C4-2B (cell line): Measurements from ENCODE around the gene MYL10.

Experiments
- ZFX ChIP-seq: fragments of 450-650 bp; IDR thresholded peaks from 2 replicates; pipeline ENCODE4 v1.6.1; 2017
- TF ChIP-seq, protein P1 (sequence below): fragments of 450-650 bp; conservative IDR thresholded peaks from 2 replicates; pipeline ENCODE4 v1.5.1; 2017; ENCODE audit warnings: mild to moderate bottlenecking

DNA sequence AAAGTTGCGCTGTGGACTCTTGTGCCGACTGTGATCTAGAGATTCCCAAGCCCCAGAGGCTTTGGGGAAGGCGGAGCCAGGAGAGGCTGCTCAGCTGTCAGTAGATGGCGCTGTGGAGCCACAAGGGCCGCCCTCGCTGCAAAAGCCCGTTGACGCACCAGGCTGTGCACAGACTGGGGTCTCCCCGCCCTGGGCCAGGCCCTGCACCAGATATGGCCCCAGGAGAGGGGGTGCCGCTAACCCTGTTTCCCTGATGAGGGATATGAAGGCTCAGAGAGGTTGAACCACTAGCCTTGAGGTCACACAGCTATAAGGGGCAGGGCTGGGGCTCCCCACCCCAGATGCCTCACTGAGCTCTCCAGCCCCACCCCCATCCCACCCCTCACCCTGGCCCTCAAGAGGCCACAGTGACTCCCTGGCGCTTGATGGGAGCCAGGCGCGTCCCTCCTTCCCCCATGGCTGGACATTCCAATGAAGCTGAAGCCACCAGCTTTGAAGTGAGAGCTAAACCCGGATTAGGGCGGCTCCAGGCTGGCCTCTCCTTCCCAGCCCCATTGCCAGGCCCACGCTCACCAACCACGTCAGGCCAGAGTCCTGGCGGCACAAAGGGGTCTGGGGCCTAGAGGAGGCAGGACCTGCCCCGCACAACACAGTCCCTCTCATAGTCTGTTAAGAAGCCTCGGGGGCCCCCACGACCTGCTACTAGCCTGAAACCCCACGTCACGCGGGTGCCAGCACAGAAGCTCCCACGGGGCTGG lies 26.4 kb downstream of the MYL10 start:
- TF ChIP-seq, protein P1, sequence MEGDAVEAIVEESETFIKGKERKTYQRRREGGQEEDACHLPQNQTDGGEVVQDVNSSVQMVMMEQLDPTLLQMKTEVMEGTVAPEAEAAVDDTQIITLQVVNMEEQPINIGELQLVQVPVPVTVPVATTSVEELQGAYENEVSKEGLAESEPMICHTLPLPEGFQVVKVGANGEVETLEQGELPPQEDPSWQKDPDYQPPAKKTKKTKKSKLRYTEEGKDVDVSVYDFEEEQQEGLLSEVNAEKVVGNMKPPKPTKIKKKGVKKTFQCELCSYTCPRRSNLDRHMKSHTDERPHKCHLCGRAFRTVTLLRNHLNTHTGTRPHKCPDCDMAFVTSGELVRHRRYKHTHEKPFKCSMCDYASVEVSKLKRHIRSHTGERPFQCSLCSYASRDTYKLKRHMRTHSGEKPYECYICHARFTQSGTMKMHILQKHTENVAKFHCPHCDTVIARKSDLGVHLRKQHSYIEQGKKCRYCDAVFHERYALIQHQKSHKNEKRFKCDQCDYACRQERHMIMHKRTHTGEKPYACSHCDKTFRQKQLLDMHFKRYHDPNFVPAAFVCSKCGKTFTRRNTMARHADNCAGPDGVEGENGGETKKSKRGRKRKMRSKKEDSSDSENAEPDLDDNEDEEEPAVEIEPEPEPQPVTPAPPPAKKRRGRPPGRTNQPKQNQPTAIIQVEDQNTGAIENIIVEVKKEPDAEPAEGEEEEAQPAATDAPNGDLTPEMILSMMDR, result peak; percentile 99
- TF ChIP-seq ZFX, result no peak
